Activated CD4-positive, CD25-positive, alpha-beta regulatory T cell (primary cell): Measurements from ENCODE around the gene LCN15.
"Not testable (repeated sequence)": the region's sequence is repeated elsewhere in the genome, so short reads cannot be mapped to it uniquely, and the experiment has no call there.

Experiments
- DNase-seq, 4 experiments: peaks; one replicate each; lab custom pipeline; 2025; lab: John Stamatoyannopoulos, UW

Gene LCN15

DNA sequence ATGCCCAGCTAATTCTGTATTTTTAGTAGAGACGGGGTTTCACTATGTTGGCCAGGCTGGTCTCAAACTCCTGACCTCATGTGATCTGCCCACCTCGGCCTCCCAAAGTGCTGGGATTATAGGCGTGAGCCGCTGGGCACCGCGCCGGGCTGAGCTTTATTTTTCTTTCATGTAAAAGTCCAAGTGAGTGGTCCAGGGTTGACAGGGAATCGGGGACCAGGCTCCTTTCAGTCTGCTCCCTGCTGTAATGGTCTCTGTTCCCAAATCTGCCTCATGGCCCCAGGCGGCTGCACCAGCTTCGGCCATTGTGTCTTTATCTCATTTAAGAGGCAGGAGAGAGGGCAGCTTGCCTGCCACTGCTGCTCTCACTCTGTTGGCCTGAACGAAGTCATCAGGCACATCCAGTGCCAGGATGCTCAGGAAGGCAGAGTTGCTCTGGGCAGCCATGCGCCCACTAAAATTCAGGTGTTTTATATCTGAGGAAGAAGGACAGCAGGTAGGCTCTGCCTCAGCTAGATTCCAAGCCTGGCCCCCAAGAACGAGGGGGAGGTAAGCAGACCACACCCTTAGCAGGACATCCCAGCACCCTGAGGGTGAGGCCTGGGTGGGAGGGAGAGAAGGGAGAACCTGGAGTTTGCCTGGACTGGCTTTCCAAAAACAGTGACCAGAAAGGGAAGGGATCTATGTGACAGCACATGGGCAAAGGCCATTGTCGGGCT, 30.1 kb upstream of the LCN15 start:
- DNase-seq, result no peak

DNA sequence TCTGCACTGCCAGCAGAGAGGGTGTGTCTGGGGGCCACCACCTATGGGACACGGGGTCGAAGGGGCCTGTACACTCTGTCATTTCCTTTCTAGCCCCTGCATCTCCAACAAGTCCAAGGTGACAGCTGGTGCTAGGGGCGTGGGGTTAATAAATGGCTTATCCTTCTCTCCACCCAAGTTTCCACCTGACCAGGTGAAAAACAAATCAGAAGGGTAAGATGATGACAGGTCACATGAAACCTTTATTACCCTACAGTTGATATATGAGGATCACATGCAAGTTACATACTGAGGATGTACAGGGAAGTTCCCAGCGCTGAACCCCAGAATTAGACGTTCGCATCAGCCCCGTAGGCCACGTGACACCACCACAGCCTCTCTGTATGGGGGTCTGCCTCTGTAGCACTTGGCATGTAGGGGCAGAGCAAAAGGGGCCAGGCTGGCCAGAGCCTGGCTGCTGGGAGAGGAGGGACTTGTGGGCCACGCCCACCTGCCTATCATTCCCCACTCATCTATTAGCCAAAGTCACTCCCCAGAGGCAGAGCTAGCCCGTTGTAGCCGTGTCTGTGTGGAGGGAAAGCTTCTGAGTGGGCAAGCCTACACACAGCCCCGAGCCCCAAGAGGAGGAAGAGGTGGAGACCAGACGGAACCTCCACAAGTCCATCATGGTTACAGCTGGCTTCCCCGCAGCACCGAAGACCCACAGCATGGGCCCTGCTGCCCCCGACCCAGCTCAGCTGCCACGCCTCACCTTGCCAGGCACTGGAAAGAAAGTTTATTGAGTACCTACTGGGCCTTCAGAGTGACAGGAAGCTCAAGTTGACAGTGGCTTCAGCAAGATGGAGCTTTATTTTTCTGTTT, 29.0 kb upstream of the LCN15 start:
- DNase-seq, result no peak

DNA sequence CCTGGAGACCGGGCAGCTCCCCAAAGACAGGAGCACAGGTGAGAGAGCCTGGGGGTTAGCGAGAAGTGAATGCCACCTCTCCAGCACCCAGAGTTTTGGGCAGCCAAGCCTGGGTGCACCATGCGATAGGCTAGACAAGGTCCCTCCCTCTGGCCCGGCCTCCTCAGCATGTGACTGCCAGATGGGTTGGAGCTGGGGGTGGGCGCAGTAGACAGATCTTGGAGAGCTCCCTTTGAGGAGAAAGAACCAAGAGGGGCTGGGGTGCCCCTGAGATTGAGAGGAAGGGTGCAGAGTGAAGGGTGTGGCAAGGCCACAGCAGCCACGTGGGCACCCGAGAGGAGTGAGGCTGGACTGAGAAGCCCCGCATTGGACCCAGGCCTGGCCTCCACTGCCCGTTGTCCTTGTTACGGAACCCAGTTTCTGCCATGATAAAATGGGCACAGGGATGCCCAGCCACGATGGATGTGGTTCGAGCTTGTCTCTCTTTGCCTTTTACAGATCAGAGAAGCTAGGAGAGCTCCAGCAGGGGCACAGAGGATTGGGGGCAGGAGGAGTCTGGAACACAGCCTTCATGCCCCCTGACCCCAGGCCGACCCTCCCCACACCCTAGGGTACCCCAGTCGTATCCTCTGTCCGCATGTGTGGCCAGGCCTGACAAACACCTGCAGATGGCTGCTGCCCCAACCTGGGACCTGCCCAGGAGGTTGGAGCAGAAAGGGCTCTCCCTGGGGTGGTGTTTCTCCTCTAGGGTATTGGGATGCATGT, 28.2 kb upstream of the LCN15 start:
- no peak for DNase-seq

DNA sequence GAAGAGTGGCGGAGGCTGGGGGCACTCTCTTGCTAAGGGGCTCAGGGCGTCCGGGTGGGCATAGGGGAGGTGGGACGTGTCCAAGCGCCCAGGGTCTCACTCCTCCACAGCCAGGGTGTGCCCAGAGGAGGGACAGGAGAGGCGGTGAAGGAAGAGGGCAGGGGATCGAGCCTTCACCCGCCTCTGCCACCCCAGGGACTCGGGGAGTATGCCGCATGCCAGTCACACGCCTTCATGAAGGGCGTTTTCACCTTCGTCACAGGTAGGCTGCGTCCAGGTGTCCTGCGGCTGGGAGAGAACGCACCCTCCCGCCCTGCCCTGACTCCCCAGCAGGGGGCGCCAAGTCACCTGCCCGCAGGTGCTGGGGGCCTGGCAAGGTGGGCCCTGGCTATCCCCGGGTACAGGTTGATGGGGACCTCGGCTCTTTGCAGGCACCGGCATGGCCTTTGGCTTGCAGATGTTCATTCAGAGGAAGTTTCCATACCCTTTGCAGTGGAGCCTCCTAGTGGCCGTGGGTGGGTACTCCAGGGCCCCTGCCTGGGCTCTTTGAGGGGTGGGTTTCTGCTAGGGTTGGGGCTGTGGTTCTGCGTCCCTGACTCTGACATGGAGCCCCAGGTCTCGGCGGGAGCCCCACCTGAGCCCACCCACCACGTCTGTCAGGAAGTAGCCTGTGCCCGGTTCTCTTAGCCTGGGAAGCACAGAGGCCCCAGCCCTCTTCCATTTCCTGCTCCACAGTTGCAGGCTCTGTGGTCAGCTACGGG, 27.4 kb upstream of the LCN15 start:
- peak; percentile 48 to 56 (median 52) for DNase-seq

DNA sequence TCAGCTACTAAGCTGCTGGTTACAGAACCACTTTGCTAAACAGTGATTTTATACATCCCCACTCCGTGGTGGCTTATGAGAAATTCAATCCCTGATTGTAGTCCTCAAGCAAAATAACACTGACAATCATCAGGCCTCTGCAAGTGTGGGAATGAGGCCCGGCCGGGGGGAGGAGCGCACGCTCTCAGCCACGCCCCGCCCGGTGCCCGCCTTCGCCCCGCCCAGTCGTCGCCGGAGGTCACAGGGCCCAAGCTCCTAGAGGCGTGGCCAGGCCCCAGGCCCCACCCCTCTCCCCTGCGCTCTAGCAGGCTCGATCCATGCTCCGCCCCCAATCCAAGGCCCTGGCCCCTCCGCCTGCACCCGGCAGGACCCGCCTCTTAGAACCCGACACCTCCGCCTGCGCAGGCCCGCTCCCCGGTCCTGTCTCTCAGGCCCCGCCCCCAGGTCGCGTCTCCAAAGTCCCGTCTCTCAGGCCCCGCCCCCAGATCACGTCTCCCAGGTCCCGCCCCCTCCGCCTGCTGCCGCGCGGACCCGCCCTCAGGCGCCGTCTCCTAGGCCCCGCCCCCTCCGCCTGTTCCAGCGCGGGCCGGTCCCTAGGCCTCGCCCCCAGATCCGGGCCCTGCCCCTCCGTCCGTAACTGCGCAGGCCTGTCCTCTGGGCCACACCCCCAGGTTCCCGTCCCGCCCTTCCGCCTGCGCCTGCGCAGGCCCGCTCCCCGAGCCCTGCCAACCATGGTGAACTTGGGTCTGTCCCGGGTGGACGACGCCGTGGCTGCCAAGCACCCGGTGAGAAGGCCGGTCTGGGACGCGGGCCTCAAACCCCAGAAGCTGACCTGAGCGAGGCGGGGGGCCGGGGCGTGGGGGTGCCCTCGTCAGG, 26.6 kb upstream of the LCN15 start, which contains the start of gene TMEM141:
Gene TMEM141, plus strand, starts transcription at position 705 of the 876 bp plus-strand sequence. Its CDS starts 27 bp downstream, at position 732.
- DNase-seq, result peak; percentile 98 to 100 (median 100)

DNA sequence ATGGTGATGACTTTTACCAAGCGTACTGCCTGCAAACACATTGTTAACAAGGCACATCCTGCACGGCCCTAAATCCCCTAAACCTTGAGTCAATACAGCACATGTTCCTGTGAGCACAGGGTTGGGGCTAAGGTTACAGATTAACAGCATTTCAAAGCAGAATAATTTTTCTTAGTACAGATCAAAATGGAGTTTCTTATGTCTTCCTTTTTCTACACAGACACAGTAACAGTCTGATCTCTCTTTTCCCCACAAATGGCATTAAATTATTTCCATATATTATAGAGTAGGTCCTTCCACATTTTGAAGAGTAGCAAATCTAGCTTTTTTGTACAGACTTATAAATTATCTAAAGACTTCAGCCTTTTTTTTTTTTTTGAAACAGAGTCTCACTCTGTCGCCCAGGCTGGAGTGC, 25.2 kb upstream of the LCN15 start:
- DNase-seq, result no peak

DNA sequence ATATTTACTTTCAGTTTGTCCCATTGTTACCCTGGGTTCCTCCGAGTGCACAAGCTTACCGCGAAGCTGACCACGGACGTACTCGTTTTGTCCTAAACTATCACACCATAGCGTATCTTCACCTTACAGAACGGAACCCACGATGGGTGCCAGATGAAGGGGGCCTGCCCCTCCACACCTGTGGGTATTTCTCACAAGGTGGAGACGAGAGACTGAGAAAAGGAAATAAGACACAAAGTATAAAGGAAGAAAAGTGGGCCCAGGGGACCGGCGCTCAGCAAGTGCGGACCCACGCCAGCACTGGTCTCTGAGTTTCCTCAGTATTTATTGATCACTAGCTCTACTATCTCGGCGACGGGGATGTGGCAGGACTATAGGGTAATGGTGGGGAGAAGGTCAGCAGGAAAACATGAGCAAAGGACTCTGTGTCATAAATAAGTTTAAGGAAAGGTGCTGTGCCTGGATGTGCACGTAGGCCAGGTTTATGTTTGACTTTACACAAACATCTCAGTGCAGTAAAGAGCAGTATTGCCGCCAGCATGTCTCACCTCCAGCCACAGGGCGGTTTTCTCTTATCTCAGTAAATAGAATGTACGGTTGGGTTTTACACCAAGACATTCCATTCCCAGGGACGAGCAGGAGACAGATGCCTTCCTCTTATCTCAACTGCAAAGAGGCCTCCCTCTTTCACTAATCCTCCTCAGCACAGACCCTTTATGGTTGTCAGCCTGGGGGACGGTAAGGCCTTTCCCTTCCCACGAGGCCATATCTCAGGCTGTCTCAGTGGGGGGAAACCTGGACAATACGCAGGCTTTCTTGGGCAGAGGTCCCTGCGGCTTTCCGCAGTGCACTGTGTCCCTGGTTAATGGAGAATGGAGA, 24.6 kb upstream of the LCN15 start:
- not testable (repeated sequence) for DNase-seq

DNA sequence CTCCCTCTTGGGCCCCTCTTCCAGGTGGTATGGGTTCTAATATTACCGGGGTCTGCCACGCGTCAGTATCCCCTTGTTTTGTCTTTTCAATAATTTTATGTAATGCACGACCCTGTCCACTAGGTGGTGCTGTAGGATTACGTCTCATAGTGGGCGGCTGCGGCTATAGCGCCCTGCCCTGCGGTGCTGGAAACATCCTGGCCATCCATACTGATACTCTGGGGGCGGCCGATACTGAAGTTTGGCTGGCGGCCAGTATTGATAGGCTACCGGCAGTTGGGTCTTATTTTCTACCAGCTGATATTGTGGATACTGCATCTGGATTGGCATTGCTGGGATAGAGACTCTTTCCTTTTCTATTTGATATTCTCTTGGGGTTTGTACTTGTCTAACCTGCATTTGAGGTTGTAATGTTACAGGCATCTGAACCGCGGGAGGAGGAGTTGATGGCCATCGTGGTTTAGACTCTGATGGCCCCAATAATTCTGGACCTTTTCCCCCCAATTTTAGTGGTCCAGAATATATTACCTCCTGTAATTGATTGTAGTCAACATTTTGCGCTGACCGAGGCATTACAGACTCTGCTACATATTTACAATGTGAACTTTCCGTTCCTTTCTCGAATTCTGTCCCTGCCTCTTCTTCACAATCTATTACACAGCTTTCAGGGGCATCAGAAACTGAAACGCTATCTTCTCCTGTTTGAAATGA, 23.5 kb upstream of the LCN15 start:
- DNase-seq, result peak; percentile 30 to 53 (median 44)

DNA sequence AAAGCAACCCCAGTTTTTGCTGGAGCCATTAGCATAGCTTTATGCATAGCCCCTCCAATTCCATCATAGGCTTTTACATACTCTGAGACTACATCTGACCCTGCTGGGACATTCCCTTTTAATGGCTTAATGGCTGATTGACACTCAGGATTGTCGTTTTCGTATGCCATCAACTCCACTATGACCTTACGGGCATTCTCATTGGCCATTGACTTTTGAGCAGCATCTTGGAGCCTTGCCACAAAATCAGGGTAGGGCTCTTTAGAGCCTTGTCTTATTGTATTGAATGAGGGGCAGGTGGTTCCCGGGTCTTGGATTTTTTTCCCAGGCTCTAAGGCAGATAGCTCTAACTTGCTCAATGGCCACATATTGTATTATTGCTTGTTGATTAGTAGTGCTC, 22.7 kb upstream of the LCN15 start:
- DNase-seq, result not testable (repeated sequence)

DNA sequence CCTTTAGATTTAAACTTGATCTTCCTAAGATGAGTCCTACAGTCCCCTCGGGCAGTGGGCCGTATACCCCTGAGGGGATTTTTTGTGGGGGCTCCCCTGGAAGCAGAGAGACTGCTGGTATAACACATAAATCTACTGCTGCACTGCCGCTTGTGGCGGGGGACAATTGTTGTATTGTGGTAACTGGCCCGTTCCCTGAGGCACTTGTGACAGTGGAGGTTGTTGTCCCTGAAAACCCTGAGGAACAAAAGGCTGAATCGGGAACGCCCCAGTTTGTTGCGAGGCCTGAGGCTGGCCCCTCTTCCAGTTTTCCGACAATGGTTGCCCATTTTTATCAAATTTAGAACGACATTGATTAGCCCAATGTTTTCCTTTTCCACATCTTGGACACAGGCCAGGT, 22.1 kb upstream of the LCN15 start:
- DNase-seq, result no peak

DNA sequence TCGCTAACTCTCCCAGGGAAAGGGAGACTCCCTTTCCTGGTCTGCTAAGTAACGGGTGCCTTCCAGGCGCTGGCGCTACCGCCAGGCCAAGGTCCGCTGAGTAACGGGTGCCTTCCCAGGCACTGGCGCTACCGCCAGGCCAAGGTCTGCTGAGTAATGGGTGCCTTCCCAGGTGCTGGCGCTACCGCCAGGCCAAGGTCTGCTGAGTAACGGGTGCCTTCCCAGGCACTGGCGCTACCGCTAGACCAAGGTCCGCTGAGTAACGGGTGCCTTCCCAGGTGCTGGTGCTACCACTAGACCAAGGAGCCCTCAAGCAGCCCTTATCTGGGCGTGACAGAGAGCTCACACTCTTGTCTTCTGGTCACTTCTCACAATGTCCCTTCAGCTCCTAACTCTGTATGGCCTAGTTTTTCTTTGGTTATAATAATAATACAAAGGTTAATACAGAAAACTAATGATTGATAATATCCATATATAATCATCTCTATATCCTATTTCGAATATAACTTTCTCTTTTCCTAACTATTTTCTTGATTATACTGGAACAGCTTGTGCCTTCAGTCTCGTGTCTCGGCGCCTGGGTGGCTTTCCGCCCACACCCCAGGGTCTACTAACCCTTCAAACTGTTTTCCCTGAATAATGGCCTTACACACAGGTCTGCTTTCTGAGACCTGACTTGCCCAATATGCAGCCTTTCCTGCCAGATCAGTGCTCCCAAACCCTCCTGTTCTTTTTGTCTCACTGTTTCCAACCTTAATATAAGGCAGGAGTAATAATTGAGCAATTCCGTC, 21.4 kb upstream of the LCN15 start:
- not testable (repeated sequence) for DNase-seq

DNA sequence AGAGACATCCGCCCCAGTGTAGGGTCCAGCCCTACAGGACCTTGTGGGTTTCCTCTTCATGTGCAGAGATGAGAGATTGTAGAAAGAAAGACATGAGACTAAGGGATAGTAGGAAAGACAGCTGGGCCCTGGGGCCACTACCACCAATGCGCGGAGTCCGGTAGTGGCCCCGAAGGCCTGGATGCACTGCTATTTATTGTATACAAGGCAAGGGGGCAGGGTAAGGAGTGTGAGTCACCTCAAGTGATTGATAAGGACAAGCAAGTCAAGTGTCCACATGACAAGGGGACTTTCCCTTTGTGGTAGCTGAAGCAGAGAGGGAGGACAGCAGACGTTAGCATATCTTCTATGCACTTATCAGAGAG, 20.7 kb upstream of the LCN15 start:
- DNase-seq, result no peak

DNA sequence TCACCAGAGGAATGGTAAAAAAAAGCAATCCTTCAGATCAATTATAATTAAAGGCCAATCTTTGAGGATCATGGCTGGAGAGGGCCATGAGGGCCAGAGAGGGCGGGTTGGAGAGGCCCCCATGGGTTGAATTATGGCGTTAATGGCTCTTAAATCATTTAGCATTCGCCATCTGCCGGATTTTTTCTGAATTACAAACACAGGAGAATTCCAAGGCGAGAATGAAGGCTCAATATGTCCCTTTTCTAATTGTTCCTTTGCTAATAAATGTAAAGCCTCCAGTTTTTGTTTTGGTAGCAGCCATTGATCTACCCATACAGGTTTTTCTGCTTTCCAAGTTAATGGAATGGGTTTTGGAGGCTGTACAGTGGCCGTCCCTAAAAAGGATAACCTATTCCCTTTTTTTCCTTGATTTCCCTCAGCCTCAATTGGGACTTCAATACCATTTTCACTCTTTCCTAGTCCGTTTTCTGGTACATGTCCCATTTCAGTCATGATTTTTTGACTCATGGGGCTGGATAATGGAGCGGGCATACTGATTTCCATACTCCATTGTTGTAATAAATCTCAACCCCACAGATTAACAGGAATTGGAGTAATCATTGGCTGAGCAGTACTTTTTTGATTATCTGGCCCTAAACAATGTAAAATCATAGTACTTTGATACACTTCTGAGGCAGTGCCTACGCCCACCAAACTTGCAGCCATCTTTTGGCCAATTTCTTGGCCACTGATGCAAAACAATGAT, 20.1 kb upstream of the LCN15 start:
- no peak for DNase-seq

DNA sequence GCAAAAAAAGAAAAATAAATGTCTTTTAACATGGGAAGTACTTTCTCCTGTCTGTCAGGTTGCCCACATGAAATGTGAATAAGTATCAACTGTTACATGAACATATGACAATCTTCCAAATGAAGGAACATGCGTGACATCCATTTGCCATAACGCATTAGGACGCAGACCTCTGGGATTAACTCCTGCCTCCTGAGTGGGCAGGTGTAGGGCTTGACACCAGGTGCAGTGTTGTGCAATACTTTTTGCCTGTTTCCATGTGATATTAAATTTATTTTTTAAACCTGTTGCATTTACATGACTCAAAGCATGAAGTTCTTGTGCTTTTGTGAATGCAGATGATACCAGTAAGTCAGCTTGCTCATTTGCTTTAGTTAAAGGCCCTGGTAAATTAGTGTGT, 18.1 kb upstream of the LCN15 start:
- DNase-seq, result no peak

DNA sequence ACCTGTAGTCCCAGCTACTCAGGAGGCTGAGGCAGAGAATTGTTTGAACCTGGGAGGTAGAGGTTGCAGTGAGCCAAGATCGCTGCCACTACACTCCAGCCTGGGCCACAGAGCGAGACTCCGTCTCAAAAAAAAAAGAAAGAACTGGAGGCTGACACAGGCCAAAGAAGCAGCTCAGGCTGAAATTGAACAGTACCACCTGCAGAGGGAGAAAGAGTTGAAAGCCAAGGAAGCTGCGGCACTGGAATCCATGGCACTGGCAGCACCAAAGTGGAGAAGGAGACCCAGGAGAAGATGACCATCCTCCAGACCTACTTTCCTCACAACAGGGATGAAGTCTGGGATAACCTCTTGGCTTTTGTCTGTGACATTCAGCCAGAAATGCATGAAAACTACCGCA, 15.5 kb upstream of the LCN15 start:
- DNase-seq, result no peak

DNA sequence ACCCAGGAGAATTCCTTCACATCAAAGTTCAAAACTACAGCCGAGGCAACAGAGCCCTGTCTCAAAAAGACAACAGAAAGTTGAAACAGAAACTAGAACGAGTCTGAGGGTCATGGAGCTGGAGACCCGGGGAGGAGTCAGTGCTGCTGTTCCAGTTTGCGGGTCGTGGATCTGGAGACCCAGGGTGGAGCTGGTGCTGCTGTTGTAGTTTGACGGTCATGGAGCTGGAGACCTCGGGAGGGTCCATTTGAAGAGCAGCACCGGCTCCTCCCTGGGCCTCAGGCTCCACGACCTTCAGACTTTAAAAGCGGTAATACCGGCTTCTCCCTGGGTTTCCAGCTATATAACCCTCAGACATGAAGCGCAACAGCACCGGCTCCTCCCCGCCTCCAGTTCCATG, 13.0 kb upstream of the LCN15 start:
- no peak for DNase-seq

DNA sequence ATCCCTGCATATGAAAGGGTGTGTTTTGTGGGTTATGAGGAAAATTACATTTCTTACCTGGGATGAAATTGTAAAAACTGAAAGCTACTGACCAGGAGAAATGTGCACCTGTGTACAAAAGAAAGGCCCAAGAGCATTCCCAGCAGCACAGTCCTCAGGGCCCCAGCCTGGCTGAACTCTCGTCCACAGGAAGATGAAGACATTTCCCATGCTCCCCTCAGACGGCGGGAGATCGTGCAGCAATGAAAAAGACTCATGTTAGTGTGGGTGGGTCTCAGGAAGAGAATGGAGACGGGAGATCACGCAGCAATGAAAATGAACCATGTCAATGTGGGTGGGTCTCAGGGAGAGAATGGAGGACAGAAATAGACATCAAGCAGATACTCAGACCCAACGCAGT, 12.6 kb upstream of the LCN15 start:
- DNase-seq, result no peak

DNA sequence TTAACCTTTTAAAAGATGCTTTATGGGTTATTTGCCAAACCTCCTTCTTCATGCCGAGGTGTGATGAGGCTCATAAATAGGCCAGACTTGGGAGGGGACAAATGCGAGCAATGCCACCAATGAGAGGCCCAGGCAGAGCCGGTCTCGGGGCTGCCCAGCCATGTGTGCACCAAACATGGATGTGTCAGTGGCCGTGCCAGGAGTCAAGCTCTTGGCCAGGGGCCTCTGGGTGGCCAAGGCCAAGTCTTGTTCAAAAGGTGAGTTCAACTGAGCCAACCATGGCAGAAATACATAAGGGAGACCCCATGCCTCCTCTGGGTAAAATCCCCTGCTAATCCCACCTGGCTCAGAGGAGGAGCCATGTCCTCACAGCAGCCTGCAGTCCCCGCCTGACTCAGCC, 10.9 kb upstream of the LCN15 start:
- no peak for DNase-seq
